GM10248 (cell line): ENCODE data around the gene PDGFD.

Source experiments
- CTCF ChIA-PET: fragments of 300-600 bp; sonication (Branson Sonifier 250); formaldehyde crosslinking; extraction: SDS; loops from one replicate; lab custom pipeline; 2021; ENCODE audit warnings: antibody characterized with exemption; lab: Yijun Ruan, JAX
- POLR2A ChIA-PET: fragments of 350-650 bp; sonication (Branson Sonifier 250); formaldehyde crosslinking; extraction: SDS; loops from one replicate; lab custom pipeline; 2020; ENCODE audit warnings: antibody characterized with exemption; lab: Yijun Ruan, JAX
- DNase-seq: peaks from one replicate; pipeline ENCODE4 v3.0.0; 2012; ENCODE audit errors: extremely low spot score
- CTCF ChIP-seq: IDR thresholded peaks from 2 replicates; pipeline ENCODE4 v1.5.1; 2012; ENCODE audit warnings: mild to moderate bottlenecking, low read depth; ENCODE audit errors: extremely low read depth, missing control alignments, control extremely low read depth

The PDGFD gene

GRCh38 chr11:104191124-104191523 is 27.2 kb upstream of the PDGFD start:
- DNase-seq, result no peak
- no peak for TF ChIP-seq CTCF
- ChIA-PET CTCF (interaction anchor here (1.9 kb wide), 1 partner anchor 13 kb away, joined by 4 read pairs; no protein-coding TSS in a partner anchor), POLR2A (no interaction called here)

- DNase-seq, result no peak
- TF ChIP-seq CTCF, result no peak
- ChIA-PET CTCF (no interaction called here), POLR2A (no interaction called here)
These were observed 19.6 kb upstream of the PDGFD start for GRCh38 chr11:104183593-104183992.

- POLR2A ChIA-PET, result no interaction called here
- no peak for TF ChIP-seq CTCF
- CTCF ChIA-PET, result interaction anchor here (1.2 kb wide), 1 partner anchor 21 kb away, joined by 3 read pairs; no protein-coding TSS in a partner anchor
- no peak for DNase-seq
These were observed 11.8 kb upstream of the PDGFD start for GRCh38 chr11:104175769-104176168.

GRCh38 chr11:104169091-104169490 is 5.1 kb upstream of the PDGFD start:
- DNase-seq, result no peak
- ChIA-PET CTCF (no interaction called here), POLR2A (no interaction called here)
- no peak for TF ChIP-seq CTCF

- TF ChIP-seq CTCF, result no peak
- DNase-seq, result no peak
- POLR2A ChIA-PET, result no interaction called here
- CTCF ChIA-PET, result interaction anchor here (1.2 to 2.3 kb wide), 2 partner anchors 9 to 235 kb away, joined by 3 to 9 read pairs; no protein-coding TSS in a partner anchor
These were observed 1.1 kb upstream of the PDGFD start for GRCh38 chr11:104165014-104165413.

- POLR2A ChIA-PET, result no interaction called here
- CTCF ChIA-PET, result interaction anchor here (1.1 to 2.3 kb wide), 5 partner anchors 8 to 233 kb away, joined by 3 to 9 read pairs (median 3); no protein-coding TSS in a partner anchor
- DNase-seq, result peak; percentile 3
- TF ChIP-seq CTCF, result no peak
These were observed 583 bp downstream of the PDGFD start for GRCh38 chr11:104163100-104164027.
